Stomach (tissue), 4 donors: ENCODE measurements around the gene RRP1.

ENCODE experiments used
- CTCF ChIP-seq, 7 experiments: fragments of 450-650 bp in 4 of 7; fragments of 200-600 bp in 3 of 7; sonication (generic) in 3 of 7; IDR thresholded peaks; one replicate each; pipeline ENCODE4 v1.5.1; 2016 to 2019; ENCODE audit warnings: antibody characterized with exemption in 7 of 7, control low read depth in 2 of 7, mild to moderate bottlenecking in 1 of 7
- EP300 ChIP-seq: sonication (generic); formaldehyde crosslinking; IDR thresholded peaks from one replicate; pipeline ENCODE4 v1.6.1; 2017; ENCODE audit warnings: antibody characterized with exemption
- POLR2AphosphoS5 ChIP-seq, 3 donors: sonication (generic); formaldehyde crosslinking; IDR thresholded peaks; one replicate each; pipeline ENCODE4 v1.6.1; 2016; ENCODE audit warnings: antibody characterized with exemption in 3 of 3

GRCh38 chr21:43797925-43798715 is 8.7 kb downstream of the RRP1 start:
- TF ChIP-seq CTCF (IDR thresholded peaks at IDR 0.05): no peak
- no peak for TF ChIP-seq POLR2AphosphoS5 (IDR thresholded peaks at IDR 0.05)
- TF ChIP-seq EP300: no peak
